Adrenal gland (tissue), 12 donors: ENCODE measurements around the gene DACT1. TPM values are rescaled to one million over a fixed set of nuclear protein-coding genes. Genes with fewer than 3 reads are reported as not detected.

Source experiments
- DNase-seq, 7 donors: peaks; one replicate each; pipeline ENCODE4 v3.0.0-alpha.2; 2019 to 2020
- H3K27ac ChIP-seq, 5 donors: fragments of 200-600 bp; sonication (generic) in 4 of 5; 1 replicate in 3 of 5; 2 replicates in 2 of 5; pipeline versions ENCODE4 v1.5.1 to v1.8.0; 2016 to 2020; ENCODE audit warnings: mild to moderate bottlenecking in 1 of 5
- H3K27me3 ChIP-seq: fragments of 200-600 bp; 2 replicates; pipeline ENCODE4 v1.8.0; 2021
- H3K36me3 ChIP-seq, 2 donors: fragments of 200-600 bp; replicated peaks in 1 of 2; 1 replicate in 1 of 2; 2 replicates in 1 of 2; pipeline versions ENCODE4 v1.5.1 to v1.8.0; 2018 to 2022
- H3K4me1 ChIP-seq, 2 donors: fragments of 200-600 bp; replicated peaks in 1 of 2; 1 replicate in 1 of 2; 2 replicates in 1 of 2; pipeline versions ENCODE4 v1.5.1 to v1.8.0; 2018 to 2021
- H3K4me3 ChIP-seq, 4 donors: fragments of 200-600 bp; sonication (generic) in 3 of 4; one replicate each; pipeline ENCODE4 v1.5.1; 2016 to 2018
- H3K9me3 ChIP-seq, 3 donors: fragments of 200-600 bp; sonication (generic) in 1 of 3; replicated peaks in 1 of 3; 1 replicate in 2 of 3; 2 replicates in 1 of 3; pipeline versions ENCODE4 v1.5.1 to v1.8.0; 2016 to 2021
- POLR2A ChIP-seq, 2 donors: fragments of 450-650 bp; IDR thresholded peaks; one replicate each; pipeline ENCODE4 v1.6.1; 2017; ENCODE audit warnings: antibody characterized with exemption in 2 of 2, mild to moderate bottlenecking in 2 of 2, moderate library complexity in 1 of 2
- WGBS, 4 donors: extraction: QIAGEN DNeasy Blood & Tissue Kit in 2 of 4; methylation state at CpG; one replicate each; pipeline versions ENCODE4 v1.1.5 to v1.1.7; 2013 to 2017; 5-methylcytosine and 5-hydroxymethylcytosine counted together
- intact Hi-C, 2 donors: fragments of 100-400 bp; cut with DNase I; formaldehyde crosslinking; loops; one replicate each; pipeline versions ENCODE4 v1.14.1 to v1.15.0; 2022 to 2023
- polyA plus RNA-seq, 3 donors: library from polyadenylated mRNA; stranded (reverse); fragments of 200-250 nt in 2 of 3; fragments of 350-450 nt in 1 of 3; fragmentation: Illumina TruSeq in 1 of 3; extraction: RNeasy Lipid Tissue Mini Kit (QIAGEN cat#74804) in 1 of 3; gene quantifications; one replicate each; pipeline ENCODE4 v1.2.3, GENCODE V29; 2013 to 2014
- total RNA-seq, 9 donors: library from RNA; depleted of rRNA in 4 of 9; stranded (reverse); fragments of >200 nt in 4 of 9; fragments of 120-200 nt in 1 of 9; fragmentation: NEBNext Ultra II Directional in 1 of 9; extraction: Animal tissue kit (Norgen Biotek cat#: 25700) in 1 of 9; gene quantifications; one replicate each; pipeline versions ENCODE4 v1.1.0 to v1.2.4, GENCODE V29; 2013 to 2023
- TF ChIP-seq, protein P1 (sequence below), 6 experiments: fragments of 450-650 bp in 4 of 6; fragments of 200-600 bp in 2 of 6; sonication (generic) in 1 of 6; IDR thresholded peaks; 1 replicate in 5 of 6; 2 replicates in 1 of 6; pipeline versions ENCODE4 v1.5.1 to v1.8.0; 2016 to 2021; ENCODE audit warnings: antibody characterized with exemption in 6 of 6, mild to moderate bottlenecking in 2 of 6, moderate library complexity in 1 of 6
- donor health status: healthy with polysubstance abuse.
- donor health status: Bipolar disorder and iron deficiency.
- donor health status: DM: yes; HTN: yes; CAD: no.
- donor health status: DM: no; HTN: no; CAD: no.
- donor health status: DM: no; HTN: no; CAD: no.
- donor health status: DM: yes; HTN: yes; CAD: no.

The DACT1 gene
- total and polyA plus RNA-seq, 12 donors, result 2.9 to 32.1 (median 11.2) TPM

DNA sequence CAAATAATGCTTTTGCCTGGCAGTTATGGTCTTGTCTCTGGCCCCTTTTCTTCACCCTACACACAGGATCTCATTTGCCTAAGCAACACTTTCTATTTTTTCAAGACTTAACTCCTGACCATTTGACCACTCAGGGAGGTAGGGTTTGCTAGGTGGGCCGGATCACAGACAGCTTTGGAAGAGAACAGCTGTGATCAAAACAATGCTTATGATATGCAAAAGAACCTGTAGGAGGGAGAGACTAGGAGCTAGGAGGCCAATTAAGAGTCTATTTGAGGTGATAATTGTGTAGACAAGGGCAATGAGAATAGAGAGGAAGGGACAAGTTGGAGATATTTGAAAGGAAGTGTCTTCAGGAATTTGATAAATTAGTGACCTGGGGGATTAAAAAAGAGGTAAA, 12.3 kb upstream of the DACT1 start:
- WGBS, 4 donors, result 77 to 89% (median 84%) methylated on average over 1 of the region's 1 CpG
- intact Hi-C loops, result loop anchor here in 1 of 2 donors (10.0 kb wide), 1 partner anchor 121 kb away; no protein-coding TSS in a partner anchor
- no peaks in the 10 kb centered on the region for H3K9me3 ChIP-seq
- TF ChIP-seq POLR2A (IDR thresholded peaks at IDR 0.05), result no peak
- TF ChIP-seq, protein P1, sequence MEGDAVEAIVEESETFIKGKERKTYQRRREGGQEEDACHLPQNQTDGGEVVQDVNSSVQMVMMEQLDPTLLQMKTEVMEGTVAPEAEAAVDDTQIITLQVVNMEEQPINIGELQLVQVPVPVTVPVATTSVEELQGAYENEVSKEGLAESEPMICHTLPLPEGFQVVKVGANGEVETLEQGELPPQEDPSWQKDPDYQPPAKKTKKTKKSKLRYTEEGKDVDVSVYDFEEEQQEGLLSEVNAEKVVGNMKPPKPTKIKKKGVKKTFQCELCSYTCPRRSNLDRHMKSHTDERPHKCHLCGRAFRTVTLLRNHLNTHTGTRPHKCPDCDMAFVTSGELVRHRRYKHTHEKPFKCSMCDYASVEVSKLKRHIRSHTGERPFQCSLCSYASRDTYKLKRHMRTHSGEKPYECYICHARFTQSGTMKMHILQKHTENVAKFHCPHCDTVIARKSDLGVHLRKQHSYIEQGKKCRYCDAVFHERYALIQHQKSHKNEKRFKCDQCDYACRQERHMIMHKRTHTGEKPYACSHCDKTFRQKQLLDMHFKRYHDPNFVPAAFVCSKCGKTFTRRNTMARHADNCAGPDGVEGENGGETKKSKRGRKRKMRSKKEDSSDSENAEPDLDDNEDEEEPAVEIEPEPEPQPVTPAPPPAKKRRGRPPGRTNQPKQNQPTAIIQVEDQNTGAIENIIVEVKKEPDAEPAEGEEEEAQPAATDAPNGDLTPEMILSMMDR (IDR thresholded peaks at IDR 0.05), result no peak
- DNase-seq, result no peak
- H3K27ac ChIP-seq, result no peak overlapping the region
- no peaks in the 10 kb centered on the region for H3K4me1 ChIP-seq
- H3K36me3 ChIP-seq, result no peaks in the 10 kb centered on the region
- H3K27me3 ChIP-seq, result no peaks in the 10 kb centered on the region
- H3K4me3 ChIP-seq, result no peak overlapping the region

DNA sequence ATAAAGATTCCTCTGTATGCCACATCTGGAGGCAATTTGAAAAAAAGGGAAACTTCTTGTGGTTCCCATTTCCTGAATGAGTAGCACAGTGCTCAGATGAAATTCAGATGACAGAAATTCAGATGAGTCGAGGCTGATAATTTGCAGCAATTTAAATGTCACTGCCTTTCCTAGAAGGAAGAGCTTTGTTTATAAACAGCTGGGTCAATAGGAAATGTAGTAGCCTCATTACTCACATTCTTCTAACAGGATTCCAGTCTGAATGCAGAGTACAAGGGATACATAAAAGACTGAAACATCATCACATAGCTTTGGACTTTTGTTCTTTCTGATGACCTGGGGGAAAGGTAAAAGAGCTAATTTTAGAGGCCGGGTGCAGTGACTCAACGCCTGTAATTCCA, 11.3 kb upstream of the DACT1 start:
- WGBS, 4 donors, result 34 to 41% (median 35%) methylated on average over 3 of the region's 3 CpGs
- H3K4me3 ChIP-seq, result no peak overlapping the region
- TF ChIP-seq, protein P1 (IDR thresholded peaks at IDR 0.05), result no peak
- no peak for TF ChIP-seq POLR2A (IDR thresholded peaks at IDR 0.05)
- no peak overlapping the region for H3K27ac ChIP-seq
- no peaks in the 10 kb centered on the region for H3K27me3 ChIP-seq
- no peak for DNase-seq
- no peaks in the 10 kb centered on the region for H3K9me3 ChIP-seq
- H3K36me3 ChIP-seq, result no peaks in the 10 kb centered on the region
- H3K4me1 ChIP-seq, result no peaks in the 10 kb centered on the region
- intact Hi-C loops, result loop anchor here in 1 of 2 donors (10.0 kb wide), 1 partner anchor 122 kb away; no protein-coding TSS in a partner anchor

DNA sequence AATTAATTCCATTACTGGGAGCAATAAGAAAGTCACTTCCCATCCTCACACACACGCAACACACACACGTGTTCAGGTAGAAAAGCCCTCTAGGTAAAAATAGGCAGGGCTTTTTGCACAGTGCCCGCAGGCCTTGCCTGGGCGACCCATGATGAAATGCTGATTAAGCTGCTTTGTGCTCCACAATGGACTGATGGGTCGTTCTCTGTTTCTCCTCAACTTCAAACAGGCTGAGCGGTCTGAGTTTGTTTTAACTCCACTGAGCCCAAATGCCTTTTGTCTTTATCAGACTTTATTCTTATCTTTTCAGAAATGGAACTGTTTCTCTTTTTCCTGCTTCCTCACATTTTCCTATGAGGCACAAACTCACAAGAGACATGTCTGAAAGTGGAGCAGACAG, 9.4 kb upstream of the DACT1 start:
- no peaks in the 10 kb centered on the region for H3K4me1 ChIP-seq
- intact Hi-C loops, result loop anchor here in 1 of 2 donors (10.0 kb wide), 1 partner anchor 124 kb away; no protein-coding TSS in a partner anchor
- H3K9me3 ChIP-seq, result no peaks in the 10 kb centered on the region
- H3K27me3 ChIP-seq, result no peaks in the 10 kb centered on the region
- H3K4me3 ChIP-seq, result no peak overlapping the region
- TF ChIP-seq, protein P1 (IDR thresholded peaks at IDR 0.05), result no peak
- no peak for TF ChIP-seq POLR2A (IDR thresholded peaks at IDR 0.05)
- no peaks in the 10 kb centered on the region for H3K36me3 ChIP-seq
- H3K27ac ChIP-seq, result no peak overlapping the region
- whole genome bisulfite sequencing, 4 donors, result 81 to 90% (median 83%) methylated on average over 6 of the region's 6 CpGs
- no peak for DNase-seq

DNA sequence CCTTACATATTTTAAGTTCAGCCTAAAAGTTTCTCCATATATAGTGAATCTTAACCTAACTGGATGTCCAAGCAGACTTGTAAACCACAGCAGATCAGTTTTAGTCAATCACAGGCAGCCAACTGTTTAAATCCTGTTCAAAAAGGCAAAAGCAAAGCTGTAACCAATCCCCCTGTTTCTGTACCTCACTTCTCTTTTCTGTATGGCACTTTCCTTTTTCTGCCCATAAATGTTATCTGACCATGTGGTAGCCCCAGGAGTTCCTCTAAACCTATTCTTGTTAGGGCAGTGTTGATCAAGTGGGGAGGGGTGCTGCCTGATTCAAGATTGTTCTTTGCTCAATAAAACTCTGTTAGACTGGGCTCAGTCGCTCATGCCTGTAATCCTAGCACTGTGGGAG, 8.5 kb upstream of the DACT1 start:
- no peak overlapping the region for H3K4me3 ChIP-seq
- no peaks in the 10 kb centered on the region for H3K36me3 ChIP-seq
- DNase-seq, result no peak
- no peaks in the 10 kb centered on the region for H3K27me3 ChIP-seq
- H3K9me3 ChIP-seq, result no peaks in the 10 kb centered on the region
- no peaks in the 10 kb centered on the region for H3K4me1 ChIP-seq
- intact Hi-C loops, result loop anchor here in 1 of 2 donors (10.0 kb wide), 1 partner anchor 124 kb away; no protein-coding TSS in a partner anchor
- 60 to 82% (median 81%) methylated on average over 1 of the region's 1 CpG for WGBS, 4 donors
- H3K27ac ChIP-seq, result no peak overlapping the region
- TF ChIP-seq POLR2A (IDR thresholded peaks at IDR 0.05), result no peak
- TF ChIP-seq, protein P1 (IDR thresholded peaks at IDR 0.05), result no peak
